ENCODE results near the gene CNIH2. TPM values are rescaled to one million over a fixed set of nuclear protein-coding genes. Genes with fewer than 3 reads are reported as not detected.

CNIH2 gene
- total and polyA plus RNA-seq, 7 donors: 0.63 to 1.7 TPM; not detected in 5

GRCh38 chr11:66328302-66329144 lies 50.5 kb downstream of the CNIH2 start:
- H3K4me3 ChIP-seq: no peak overlapping the region
- intact Hi-C loops (cut with DNase I): loop anchor here (1.0 to 5.0 kb wide), 2 partner anchors 16 to 59 kb away; no protein-coding TSS in a partner anchor
- no peaks in the 10 kb centered on the region for H3K9me3 ChIP-seq
- peaks cover 0 to 11% (median 0%) of the 10 kb centered on the region in 4 donors for H3K36me3 ChIP-seq
- peak overlapping the region; percentile 1 to 81 (median 54) for H3K27ac ChIP-seq
- peaks cover 0 to 34% (median 31%) of the 10 kb centered on the region in 4 donors for H3K4me1 ChIP-seq
- peak; percentile 88 for DNase-seq
- TF ChIP-seq POLR2A (IDR thresholded peaks at IDR 0.05): no peak
- peak; percentile 95 to 99 (median 98) for TF ChIP-seq CTCF (IDR thresholded peaks at IDR 0.05)
- TF ChIP-seq EP300 (IDR thresholded peaks at IDR 0.05): no peak
- peak in 1 of 4 donors; percentile 29 for TF ChIP-seq POLR2AphosphoS5 (IDR thresholded peaks at IDR 0.05)
- no peaks in the 10 kb centered on the region for H3K27me3 ChIP-seq
- 9 to 13% methylated on average over 19 of the region's 19 CpGs for WGBS, 2 donors

DNA sequence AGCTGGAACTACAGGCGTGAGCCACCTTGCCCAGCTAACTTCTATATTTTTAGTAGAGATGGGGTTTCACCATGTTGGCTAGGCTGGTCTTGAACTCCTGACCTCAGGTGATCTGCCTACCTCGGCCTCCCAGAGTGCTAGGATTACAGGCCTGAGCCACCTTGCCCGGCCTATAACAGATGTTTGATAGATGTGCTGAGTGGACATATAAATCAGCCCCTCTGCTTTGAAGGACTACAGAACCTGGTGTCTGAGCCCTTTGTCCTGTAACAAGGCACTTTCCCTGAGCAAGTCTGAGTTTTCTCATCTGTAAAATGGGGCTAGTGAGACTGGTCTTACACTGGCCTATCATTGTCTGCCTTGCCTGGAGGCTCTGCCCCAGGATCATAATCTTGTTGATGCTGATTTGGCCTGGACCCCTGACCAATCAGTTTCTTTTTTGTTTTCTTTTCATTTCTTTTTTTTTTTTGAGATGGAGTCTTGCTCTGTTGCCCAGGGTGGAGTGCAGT lies 51.2 kb downstream of the CNIH2 start:
- intact Hi-C loops (cut with DNase I): loop anchor here (5.0 kb wide), 1 partner anchor 58 kb away; no protein-coding TSS in a partner anchor
- no peak for TF ChIP-seq EP300 (IDR thresholded peaks at IDR 0.05)
- TF ChIP-seq CTCF (IDR thresholded peaks at IDR 0.05): no peak
- no peak for TF ChIP-seq POLR2AphosphoS5 (IDR thresholded peaks at IDR 0.05)
- no peak for TF ChIP-seq POLR2A (IDR thresholded peaks at IDR 0.05)
- H3K27ac ChIP-seq: no peak overlapping the region
- no peak overlapping the region for H3K4me3 ChIP-seq
- H3K27me3 ChIP-seq: no peaks in the 10 kb centered on the region
- 88 to 93% methylated on average over 3 of the region's 3 CpGs for WGBS, 2 donors
- peaks cover 0 to 34% (median 31%) of the 10 kb centered on the region in 4 donors for H3K4me1 ChIP-seq
- H3K36me3 ChIP-seq: peaks cover 0 to 16% (median 0%) of the 10 kb centered on the region in 4 donors
- H3K9me3 ChIP-seq: no peaks in the 10 kb centered on the region
- DNase-seq: no peak

GRCh38 chr11:66330931-66331330 lies 53.0 kb downstream of the CNIH2 start:
- no peak for DNase-seq
- no peaks in the 10 kb centered on the region for H3K9me3 ChIP-seq
- no peak overlapping the region for H3K27ac ChIP-seq
- H3K4me1 ChIP-seq: peaks cover 0 to 46% (median 44%) of the 10 kb centered on the region in 4 donors
- no peaks in the 10 kb centered on the region for H3K27me3 ChIP-seq
- peaks cover 0 to 16% (median 0%) of the 10 kb centered on the region in 4 donors for H3K36me3 ChIP-seq
- 70% methylated on average over 10 of the region's 10 CpGs for WGBS, 2 donors
- intact Hi-C loops (cut with DNase I): no loop called here
- TF ChIP-seq POLR2A (IDR thresholded peaks at IDR 0.05): no peak
- TF ChIP-seq POLR2AphosphoS5 (IDR thresholded peaks at IDR 0.05): no peak
- H3K4me3 ChIP-seq: no peak overlapping the region

GRCh38 chr11:66331542-66332370 lies 53.8 kb downstream of the CNIH2 start:
- 93% methylated on average over 12 of the region's 12 CpGs for WGBS, 2 donors
- TF ChIP-seq POLR2AphosphoS5 (IDR thresholded peaks at IDR 0.05) (no peak), POLR2A (IDR thresholded peaks at IDR 0.05) (no peak), CTCF (IDR thresholded peaks at IDR 0.05) (no peak), EP300 (IDR thresholded peaks at IDR 0.05) (no peak)
- no peaks in the 10 kb centered on the region for H3K27me3 ChIP-seq
- peaks cover 0 to 46% (median 44%) of the 10 kb centered on the region in 4 donors for H3K4me1 ChIP-seq
- peaks cover 0 to 16% (median 0%) of the 10 kb centered on the region in 4 donors for H3K36me3 ChIP-seq
- intact Hi-C loops (cut with DNase I): no loop called here
- no peak overlapping the region for H3K27ac ChIP-seq
- no peak overlapping the region for H3K4me3 ChIP-seq
- DNase-seq: peak; percentile 56
- no peaks in the 10 kb centered on the region for H3K9me3 ChIP-seq
